GM19395 (cell line): ENCODE results near the gene RUFY3.
"Not testable (repeated sequence)": the region's sequence is repeated elsewhere in the genome, so short reads cannot be mapped to it uniquely, and the experiment has no call there.

Experiments
- ATAC-seq: cut with Tn5 transposase; IDR thresholded peaks from one replicate; pipeline ENCODE4 v1.9.1; 2021; ENCODE audit warnings: mild to moderate bottlenecking, moderate library complexity; ENCODE audit not compliant: unreplicated experiment

The RUFY3 gene

GRCh38 chr4:70705183-70706043, 16.4 kb upstream of the RUFY3 start:
- peak; percentile 63 for ATAC-seq

GRCh38 chr4:70706044-70706461, 15.7 kb upstream of the RUFY3 start:
- no peak for ATAC-seq

GRCh38 chr4:70706516-70706915, 15.2 kb upstream of the RUFY3 start:
- no peak for ATAC-seq

- no peak for ATAC-seq
These were observed 12.1 kb upstream of the RUFY3 start for GRCh38 chr4:70709611-70710205.

GRCh38 chr4:70711599-70711998, 10.2 kb upstream of the RUFY3 start:
- no peak for ATAC-seq

GRCh38 chr4:70712150-70712549, 9.6 kb upstream of the RUFY3 start:
- no peak for ATAC-seq

GRCh38 chr4:70712604-70713452, 8.9 kb upstream of the RUFY3 start:
- ATAC-seq = peak; percentile 7

GRCh38 chr4:70713453-70714078, 8.2 kb upstream of the RUFY3 start:
- ATAC-seq = peak; percentile 48

GRCh38 chr4:70714079-70714887, 7.5 kb upstream of the RUFY3 start:
- ATAC-seq = peak; percentile 44

GRCh38 chr4:70715097-70715496, 6.7 kb upstream of the RUFY3 start:
- ATAC-seq = peak; percentile 9

- ATAC-seq = no peak
These were observed 2.8 kb upstream of the RUFY3 start for GRCh38 chr4:70718811-70719604.

GRCh38 chr4:70722199-70722791, 531 bp downstream of the RUFY3 start:
- no peak for ATAC-seq

GRCh38 chr4:70724463-70724862, 2.7 kb downstream of the RUFY3 start:
- ATAC-seq = no peak

- ATAC-seq = no peak
These were observed 3.9 kb downstream of the RUFY3 start for GRCh38 chr4:70725633-70726032.

- ATAC-seq = not testable (repeated sequence)
These were observed 4.8 kb downstream of the RUFY3 start for GRCh38 chr4:70726515-70726914.

GRCh38 chr4:70728091-70728490, 6.3 kb downstream of the RUFY3 start:
- no peak for ATAC-seq

GRCh38 chr4:70732878-70733277, 11.1 kb downstream of the RUFY3 start:
- not testable (repeated sequence) for ATAC-seq

- peak; percentile 90 for ATAC-seq
These were observed 12.6 kb downstream of the RUFY3 start for GRCh38 chr4:70734168-70734954.
